Fibroblast of lung (primary cell): Measurements from ENCODE around the gene ANP32E.
"Not testable (repeated sequence)": the region's sequence is repeated elsewhere in the genome, so short reads cannot be mapped to it uniquely, and the experiment has no call there.

Experiments used
- EZH2 ChIP-seq: IDR thresholded peaks from 2 replicates; pipeline ENCODE4 v1.5.1; 2012; ENCODE audit warnings: low read length, control low read depth, mild to moderate bottlenecking; ENCODE audit errors: missing control alignments
- TF ChIP-seq, protein P1 (sequence below), 2 donors: IDR thresholded peaks in 1 of 2; conservative IDR thresholded peaks in 1 of 2; 1 replicate in 1 of 2; 2 replicates in 1 of 2; pipeline ENCODE4 v1.5.1; 2011 to 2012; ENCODE audit warnings: low read length in 2 of 2, control low read depth in 1 of 2, inconsistent platforms in 1 of 2, low read depth in 1 of 2, mild to moderate bottlenecking in 1 of 2

DNA sequence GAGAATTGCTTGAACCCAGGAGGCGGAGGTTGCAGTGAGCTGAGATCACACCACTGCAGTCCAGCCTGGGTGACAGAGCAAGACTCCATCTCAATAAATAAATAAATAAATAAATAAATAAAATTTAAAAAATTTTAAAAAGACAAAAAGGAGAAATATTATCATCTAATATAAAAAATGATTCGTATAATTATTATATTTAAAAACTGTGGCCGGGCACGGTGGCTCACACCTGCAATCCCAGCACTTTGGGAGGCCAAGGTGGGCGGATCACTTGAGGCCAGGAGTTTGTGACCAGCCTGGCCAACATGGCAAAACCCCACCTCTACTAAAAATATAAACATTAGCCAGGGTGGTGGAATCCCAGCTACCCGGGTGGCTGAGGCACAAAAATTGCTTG is 27.5 kb downstream of the ANP32E start:
- TF ChIP-seq, protein P1, sequence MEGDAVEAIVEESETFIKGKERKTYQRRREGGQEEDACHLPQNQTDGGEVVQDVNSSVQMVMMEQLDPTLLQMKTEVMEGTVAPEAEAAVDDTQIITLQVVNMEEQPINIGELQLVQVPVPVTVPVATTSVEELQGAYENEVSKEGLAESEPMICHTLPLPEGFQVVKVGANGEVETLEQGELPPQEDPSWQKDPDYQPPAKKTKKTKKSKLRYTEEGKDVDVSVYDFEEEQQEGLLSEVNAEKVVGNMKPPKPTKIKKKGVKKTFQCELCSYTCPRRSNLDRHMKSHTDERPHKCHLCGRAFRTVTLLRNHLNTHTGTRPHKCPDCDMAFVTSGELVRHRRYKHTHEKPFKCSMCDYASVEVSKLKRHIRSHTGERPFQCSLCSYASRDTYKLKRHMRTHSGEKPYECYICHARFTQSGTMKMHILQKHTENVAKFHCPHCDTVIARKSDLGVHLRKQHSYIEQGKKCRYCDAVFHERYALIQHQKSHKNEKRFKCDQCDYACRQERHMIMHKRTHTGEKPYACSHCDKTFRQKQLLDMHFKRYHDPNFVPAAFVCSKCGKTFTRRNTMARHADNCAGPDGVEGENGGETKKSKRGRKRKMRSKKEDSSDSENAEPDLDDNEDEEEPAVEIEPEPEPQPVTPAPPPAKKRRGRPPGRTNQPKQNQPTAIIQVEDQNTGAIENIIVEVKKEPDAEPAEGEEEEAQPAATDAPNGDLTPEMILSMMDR (conservative IDR thresholded peaks at IDR 0.05 in 1 of 2, IDR thresholded peaks at IDR 0.05 in 1 of 2; ENCODE audit: low read depth in 1 of 2, low read length in 2 of 2), result not testable (repeated sequence)
- not testable (repeated sequence) for TF ChIP-seq EZH2
